Measurements from ENCODE around the gene AFAP1L1.
A peak's percentile ranks its signal among the peaks of the same experiment; 100 is the strongest.

The AFAP1L1 gene

DNA sequence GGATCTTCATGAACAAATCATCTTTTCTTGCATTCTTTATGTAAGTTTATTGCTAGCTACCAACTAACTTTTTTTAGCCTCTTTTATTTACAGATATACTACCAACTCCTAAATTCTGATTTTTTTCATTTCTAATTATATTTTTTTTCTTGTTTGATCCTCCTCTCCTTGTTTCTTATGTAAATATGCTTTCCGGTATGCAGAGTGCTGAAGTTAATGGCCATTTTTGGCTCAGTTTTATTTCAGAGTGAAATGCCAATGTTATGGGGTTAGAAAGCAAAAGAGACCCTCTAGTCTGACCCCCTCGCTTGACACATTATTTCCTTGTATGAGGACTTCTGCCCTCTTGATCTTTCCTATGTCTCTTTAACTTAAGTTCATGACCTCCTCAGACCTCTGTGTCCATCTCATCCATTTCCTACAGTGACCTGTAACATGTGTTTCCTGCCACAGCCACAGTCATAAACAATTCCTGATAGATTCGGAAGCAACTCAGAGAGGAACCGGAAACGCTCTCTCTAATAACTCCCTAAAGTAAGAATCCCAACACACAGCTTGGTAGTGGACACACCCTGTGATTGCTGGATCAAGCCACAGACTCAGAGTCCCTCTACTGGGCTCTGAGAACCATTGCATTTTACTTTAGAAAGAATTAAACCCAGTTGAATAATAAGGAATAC is 42.9 kb upstream of the AFAP1L1 start:
- peak; percentile 96 for ATAC-seq
- TF ChIP-seq, protein P1, sequence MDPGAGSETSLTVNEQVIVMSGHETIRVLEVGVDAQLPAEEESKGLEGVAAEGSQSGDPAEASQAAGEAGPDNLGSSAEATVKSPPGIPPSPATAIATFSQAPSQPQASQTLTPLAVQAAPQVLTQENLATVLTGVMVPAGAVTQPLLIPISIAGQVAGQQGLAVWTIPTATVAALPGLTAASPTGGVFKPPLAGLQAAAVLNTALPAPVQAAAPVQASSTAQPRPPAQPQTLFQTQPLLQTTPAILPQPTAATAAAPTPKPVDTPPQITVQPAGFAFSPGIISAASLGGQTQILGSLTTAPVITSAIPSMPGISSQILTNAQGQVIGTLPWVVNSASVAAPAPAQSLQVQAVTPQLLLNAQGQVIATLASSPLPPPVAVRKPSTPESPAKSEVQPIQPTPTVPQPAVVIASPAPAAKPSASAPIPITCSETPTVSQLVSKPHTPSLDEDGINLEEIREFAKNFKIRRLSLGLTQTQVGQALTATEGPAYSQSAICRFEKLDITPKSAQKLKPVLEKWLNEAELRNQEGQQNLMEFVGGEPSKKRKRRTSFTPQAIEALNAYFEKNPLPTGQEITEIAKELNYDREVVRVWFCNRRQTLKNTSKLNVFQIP (CRISPR knock-in tag; IDR thresholded peaks at IDR 0.05; ENCODE audit: borderline replicate concordance, low read depth), result no peak
- TF ChIP-seq, protein P2, sequence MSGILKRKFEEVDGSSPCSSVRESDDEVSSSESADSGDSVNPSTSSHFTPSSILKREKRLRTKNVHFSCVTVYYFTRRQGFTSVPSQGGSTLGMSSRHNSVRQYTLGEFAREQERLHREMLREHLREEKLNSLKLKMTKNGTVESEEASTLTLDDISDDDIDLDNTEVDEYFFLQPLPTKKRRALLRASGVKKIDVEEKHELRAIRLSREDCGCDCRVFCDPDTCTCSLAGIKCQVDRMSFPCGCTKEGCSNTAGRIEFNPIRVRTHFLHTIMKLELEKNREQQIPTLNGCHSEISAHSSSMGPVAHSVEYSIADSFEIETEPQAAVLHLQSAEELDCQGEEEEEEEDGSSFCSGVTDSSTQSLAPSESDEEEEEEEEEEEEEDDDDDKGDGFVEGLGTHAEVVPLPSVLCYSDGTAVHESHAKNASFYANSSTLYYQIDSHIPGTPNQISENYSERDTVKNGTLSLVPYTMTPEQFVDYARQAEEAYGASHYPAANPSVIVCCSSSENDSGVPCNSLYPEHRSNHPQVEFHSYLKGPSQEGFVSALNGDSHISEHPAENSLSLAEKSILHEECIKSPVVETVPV (CRISPR knock-in tag; IDR thresholded peaks at IDR 0.05), result no peak
- TF ChIP-seq OSR1 (CRISPR knock-in tag; IDR thresholded peaks at IDR 0.05) (no peak), ESRRG (CRISPR knock-in tag; IDR thresholded peaks at IDR 0.05) (no peak), ZNF8 (CRISPR knock-in tag; IDR thresholded peaks at IDR 0.05) (no peak), ZFP3 (CRISPR knock-in tag; IDR thresholded peaks at IDR 0.05) (no peak), TOX (CRISPR knock-in tag; IDR thresholded peaks at IDR 0.05; ENCODE audit: borderline replicate concordance) (no peak), ISL1 (CRISPR knock-in tag; IDR thresholded peaks at IDR 0.05) (no peak), ZNF70 (CRISPR knock-in tag; IDR thresholded peaks at IDR 0.05) (no peak), BACH2 (CRISPR knock-in tag; IDR thresholded peaks at IDR 0.05; ENCODE audit: borderline replicate concordance) (no peak), ZFP30 (CRISPR knock-in tag; IDR thresholded peaks at IDR 0.05) (no peak), TCF4 (CRISPR knock-in tag; IDR thresholded peaks at IDR 0.05; ENCODE audit: borderline replicate concordance) (no peak), GLIS3 (CRISPR knock-in tag; IDR thresholded peaks at IDR 0.05) (no peak), SNAI2 (CRISPR knock-in tag; IDR thresholded peaks at IDR 0.05) (no peak), PPARA (CRISPR knock-in tag; IDR thresholded peaks at IDR 0.05; ENCODE audit: borderline replicate concordance) (no peak), CREB5 (CRISPR knock-in tag; IDR thresholded peaks at IDR 0.05; ENCODE audit: low read depth) (no peak)
- TF ChIP-seq, protein P3, sequence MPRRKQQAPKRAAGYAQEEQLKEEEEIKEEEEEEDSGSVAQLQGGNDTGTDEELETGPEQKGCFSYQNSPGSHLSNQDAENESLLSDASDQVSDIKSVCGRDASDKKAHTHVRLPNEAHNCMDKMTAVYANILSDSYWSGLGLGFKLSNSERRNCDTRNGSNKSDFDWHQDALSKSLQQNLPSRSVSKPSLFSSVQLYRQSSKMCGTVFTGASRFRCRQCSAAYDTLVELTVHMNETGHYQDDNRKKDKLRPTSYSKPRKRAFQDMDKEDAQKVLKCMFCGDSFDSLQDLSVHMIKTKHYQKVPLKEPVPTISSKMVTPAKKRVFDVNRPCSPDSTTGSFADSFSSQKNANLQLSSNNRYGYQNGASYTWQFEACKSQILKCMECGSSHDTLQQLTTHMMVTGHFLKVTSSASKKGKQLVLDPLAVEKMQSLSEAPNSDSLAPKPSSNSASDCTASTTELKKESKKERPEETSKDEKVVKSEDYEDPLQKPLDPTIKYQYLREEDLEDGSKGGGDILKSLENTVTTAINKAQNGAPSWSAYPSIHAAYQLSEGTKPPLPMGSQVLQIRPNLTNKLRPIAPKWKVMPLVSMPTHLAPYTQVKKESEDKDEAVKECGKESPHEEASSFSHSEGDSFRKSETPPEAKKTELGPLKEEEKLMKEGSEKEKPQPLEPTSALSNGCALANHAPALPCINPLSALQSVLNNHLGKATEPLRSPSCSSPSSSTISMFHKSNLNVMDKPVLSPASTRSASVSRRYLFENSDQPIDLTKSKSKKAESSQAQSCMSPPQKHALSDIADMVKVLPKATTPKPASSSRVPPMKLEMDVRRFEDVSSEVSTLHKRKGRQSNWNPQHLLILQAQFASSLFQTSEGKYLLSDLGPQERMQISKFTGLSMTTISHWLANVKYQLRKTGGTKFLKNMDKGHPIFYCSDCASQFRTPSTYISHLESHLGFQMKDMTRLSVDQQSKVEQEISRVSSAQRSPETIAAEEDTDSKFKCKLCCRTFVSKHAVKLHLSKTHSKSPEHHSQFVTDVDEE (CRISPR knock-in tag; IDR thresholded peaks at IDR 0.05), result no peak

- TF ChIP-seq TCF4 (CRISPR knock-in tag; IDR thresholded peaks at IDR 0.05; ENCODE audit: borderline replicate concordance) (no peak), TOX (CRISPR knock-in tag; IDR thresholded peaks at IDR 0.05; ENCODE audit: borderline replicate concordance) (no peak), ZC3H10 (CRISPR knock-in tag; IDR thresholded peaks at IDR 0.05) (no peak), ZFP3 (CRISPR knock-in tag; IDR thresholded peaks at IDR 0.05) (no peak), SNAI2 (CRISPR knock-in tag; IDR thresholded peaks at IDR 0.05) (no peak)
- TF ChIP-seq, protein P3 (CRISPR knock-in tag; IDR thresholded peaks at IDR 0.05), result no peak
- ATAC-seq, result no peak; the same call in 2 of the 3 replicates
These were observed 42.2 kb upstream of the AFAP1L1 start for GRCh38 chr5:149229298-149229937.

GRCh38 chr5:149235841-149236240 is 35.8 kb upstream of the AFAP1L1 start:
- no peak for TF ChIP-seq PPARA (CRISPR knock-in tag; IDR thresholded peaks at IDR 0.05; ENCODE audit: borderline replicate concordance)
- no peak for ATAC-seq
